RWPE2 (cell line): Measurements from ENCODE around the gene RPTOR.

Experiments
- ATAC-seq: fragments of 200-7000 bp; cut with Tn5 transposase; 3 replicates; pipeline ENCODE4 v1.9.1; 2021; ENCODE audit warnings: low read depth
- DNase-seq: peaks from one replicate; pipeline ENCODE4 v3.0.0-alpha.2; 2020; ENCODE audit warnings: low spot score
- H3K27ac ChIP-seq: fragments of 450-650 bp; 2 replicates; pipeline ENCODE4 v1.5.1; 2017; ENCODE audit warnings: mild to moderate bottlenecking; ENCODE audit not compliant: poor library complexity, severe bottlenecking
- H3K27me3 ChIP-seq: fragments of 250-450 bp; sonication (Bioruptor Pico); 2 replicates; pipeline ENCODE4 v1.5.1; 2021; ENCODE audit warnings: mild to moderate bottlenecking, moderate library complexity; ENCODE audit not compliant: insufficient read depth, poor library complexity, severe bottlenecking
- H3K36me3 ChIP-seq: fragments of 250-450 bp; sonication (Bioruptor Pico); 2 replicates; pipeline ENCODE4 v1.5.1; 2020; ENCODE audit warnings: low read depth, mild to moderate bottlenecking, moderate library complexity
- H3K4me1 ChIP-seq: fragments of 250-450 bp; sonication (Bioruptor Pico); 2 replicates; pipeline ENCODE4 v1.5.1; 2021; ENCODE audit warnings: mild to moderate bottlenecking, moderate library complexity; ENCODE audit not compliant: insufficient read depth, poor library complexity, severe bottlenecking
- H3K4me3 ChIP-seq: fragments of 250-450 bp; sonication (Bioruptor Pico); 2 replicates; pipeline ENCODE4 v1.5.1; 2021; ENCODE audit warnings: mild to moderate bottlenecking, moderate library complexity; ENCODE audit not compliant: severe bottlenecking
- H3K9me3 ChIP-seq: fragments of 250-450 bp; sonication (Bioruptor Pico); 2 replicates; pipeline ENCODE4 v1.5.1; 2021; ENCODE audit warnings: mild to moderate bottlenecking, moderate library complexity; ENCODE audit not compliant: severe bottlenecking
- CTCF ChIP-seq: fragments of 450-650 bp; IDR thresholded peaks from one replicate; pipeline ENCODE4 v1.5.1; 2017; ENCODE audit warnings: mild to moderate bottlenecking, moderate library complexity; ENCODE audit not compliant: poor library complexity, severe bottlenecking

RPTOR gene

DNA sequence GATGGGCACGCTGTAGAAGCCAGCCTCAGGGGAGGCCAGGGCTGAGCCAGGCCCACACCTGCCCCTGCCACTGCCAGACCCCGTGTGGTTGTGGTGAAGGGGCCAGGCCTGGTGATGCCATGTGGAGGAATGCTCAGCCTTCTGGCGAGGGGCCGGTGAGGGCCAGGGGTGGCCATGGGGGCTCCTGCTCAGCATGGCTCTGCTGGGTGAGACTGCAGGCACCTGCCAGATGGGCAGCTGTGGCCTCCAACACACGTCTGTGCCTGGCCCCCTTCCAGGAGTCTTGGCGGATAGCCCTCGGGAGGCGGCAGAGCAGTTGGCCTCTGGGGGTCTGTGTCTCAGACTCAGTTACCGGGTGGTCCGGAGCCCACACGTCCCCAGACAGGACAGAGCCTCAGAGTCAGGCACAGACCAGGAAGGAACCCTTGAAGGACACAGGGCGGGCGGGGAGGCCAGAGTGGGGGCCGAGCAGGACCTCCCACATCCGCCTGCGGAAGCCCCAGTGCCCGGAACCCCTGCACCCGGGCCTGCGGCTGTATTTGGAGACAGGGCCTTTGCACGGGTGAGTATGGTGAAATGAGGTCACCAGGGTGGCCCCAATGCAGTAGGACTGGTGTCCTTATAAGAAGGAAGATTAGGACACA is 424.5 kb downstream of the RPTOR start:
- DNase-seq, result no peak

GRCh38 chr17:80969674-80970043 is 425.0 kb downstream of the RPTOR start:
- DNase-seq, result no peak
- no peaks in the 10 kb centered on the region for H3K4me1 ChIP-seq
- H3K36me3 ChIP-seq, result no peaks in the 10 kb centered on the region

More for the DNA sequence above, 424.5 kb downstream of the RPTOR start:
- no peak overlapping the region for H3K4me3 ChIP-seq
- no peaks in the 10 kb centered on the region for H3K4me1 ChIP-seq
- no peaks in the 10 kb centered on the region for H3K27me3 ChIP-seq
- peak; percentile 11; the same call in 2 of the 3 replicates for ATAC-seq
- H3K36me3 ChIP-seq, result no peaks in the 10 kb centered on the region
- no peak for TF ChIP-seq CTCF
- H3K27ac ChIP-seq, result no peak overlapping the region
- no peaks in the 10 kb centered on the region for H3K9me3 ChIP-seq

GRCh38 chr17:80970044-80970761 is 425.6 kb downstream of the RPTOR start:
- DNase-seq, result no peak
- ATAC-seq, result peak; percentile 66
- Histone ChIP-seq H3K9me3 (no peaks in the 10 kb centered on the region), H3K4me1 (no peaks in the 10 kb centered on the region), H3K27ac (no peak overlapping the region), H3K4me3 (no peak overlapping the region), H3K27me3 (no peaks in the 10 kb centered on the region), H3K36me3 (no peaks in the 10 kb centered on the region)
- peak; percentile 47 for TF ChIP-seq CTCF

More at GRCh38 chr17:80969674-80970043, 425.0 kb downstream of the RPTOR start:
- no peak for ATAC-seq
- no peak overlapping the region for H3K27ac ChIP-seq
- H3K9me3 ChIP-seq, result no peaks in the 10 kb centered on the region
- no peaks in the 10 kb centered on the region for H3K27me3 ChIP-seq
- no peak for TF ChIP-seq CTCF
- no peak overlapping the region for H3K4me3 ChIP-seq

DNA sequence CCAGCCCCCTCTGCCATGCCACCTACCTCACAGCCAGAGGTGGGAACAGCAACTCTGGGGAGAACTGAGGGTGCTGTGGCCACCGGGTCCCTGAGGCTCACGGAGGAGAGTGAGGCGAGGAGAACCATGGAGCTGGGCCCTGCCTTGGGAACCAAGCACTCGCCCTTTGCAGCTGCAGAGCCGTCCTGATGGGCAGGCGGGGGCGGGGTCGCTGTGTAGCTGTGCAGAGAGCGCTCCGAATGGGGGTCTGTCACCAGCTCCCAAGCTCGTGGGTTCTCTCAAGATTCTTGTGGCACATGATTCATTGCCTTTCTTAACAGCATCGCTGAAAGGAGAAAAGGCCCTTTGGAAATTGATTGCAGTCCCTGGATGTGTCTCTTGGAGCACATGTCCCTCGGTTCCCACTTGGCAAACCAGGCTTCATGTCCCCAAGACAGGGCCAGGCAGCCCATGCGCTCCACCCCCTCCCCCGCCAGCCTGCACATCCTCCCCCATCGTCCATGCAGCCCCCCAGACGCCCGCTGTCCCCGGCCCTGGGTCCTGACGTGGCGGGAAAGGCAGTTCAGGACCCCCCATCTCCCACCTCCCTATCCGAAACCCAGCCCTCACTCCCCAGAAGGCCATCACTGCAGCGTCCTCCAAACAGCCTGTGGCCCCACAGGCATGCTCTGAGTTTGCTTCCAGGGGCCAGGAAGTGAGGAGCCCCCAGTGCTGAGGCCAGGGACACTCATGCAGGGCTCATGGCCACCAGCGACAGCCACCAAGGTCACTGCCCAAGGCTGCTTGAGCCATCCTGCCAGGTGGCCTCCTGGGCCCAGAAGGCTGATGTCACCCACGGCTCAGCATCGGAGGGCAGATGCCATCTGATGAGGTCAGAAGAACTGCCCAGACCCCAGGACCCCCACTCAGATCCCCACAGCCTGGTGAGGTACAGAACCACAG is 426.4 kb downstream of the RPTOR start:
- no peaks in the 10 kb centered on the region for H3K9me3 ChIP-seq
- no peaks in the 10 kb centered on the region for H3K27me3 ChIP-seq
- H3K4me1 ChIP-seq, result no peaks in the 10 kb centered on the region
- H3K4me3 ChIP-seq, result no peak overlapping the region
- ATAC-seq, result 0 out of 3 replicates have a peak, but pooled peaks have one; percentile 5
- H3K27ac ChIP-seq, result no peak overlapping the region
- no peaks in the 10 kb centered on the region for H3K36me3 ChIP-seq
- peak; percentile 26 for TF ChIP-seq CTCF
- no peak for DNase-seq
